ENCODE results near the gene RPL27.

DNA sequence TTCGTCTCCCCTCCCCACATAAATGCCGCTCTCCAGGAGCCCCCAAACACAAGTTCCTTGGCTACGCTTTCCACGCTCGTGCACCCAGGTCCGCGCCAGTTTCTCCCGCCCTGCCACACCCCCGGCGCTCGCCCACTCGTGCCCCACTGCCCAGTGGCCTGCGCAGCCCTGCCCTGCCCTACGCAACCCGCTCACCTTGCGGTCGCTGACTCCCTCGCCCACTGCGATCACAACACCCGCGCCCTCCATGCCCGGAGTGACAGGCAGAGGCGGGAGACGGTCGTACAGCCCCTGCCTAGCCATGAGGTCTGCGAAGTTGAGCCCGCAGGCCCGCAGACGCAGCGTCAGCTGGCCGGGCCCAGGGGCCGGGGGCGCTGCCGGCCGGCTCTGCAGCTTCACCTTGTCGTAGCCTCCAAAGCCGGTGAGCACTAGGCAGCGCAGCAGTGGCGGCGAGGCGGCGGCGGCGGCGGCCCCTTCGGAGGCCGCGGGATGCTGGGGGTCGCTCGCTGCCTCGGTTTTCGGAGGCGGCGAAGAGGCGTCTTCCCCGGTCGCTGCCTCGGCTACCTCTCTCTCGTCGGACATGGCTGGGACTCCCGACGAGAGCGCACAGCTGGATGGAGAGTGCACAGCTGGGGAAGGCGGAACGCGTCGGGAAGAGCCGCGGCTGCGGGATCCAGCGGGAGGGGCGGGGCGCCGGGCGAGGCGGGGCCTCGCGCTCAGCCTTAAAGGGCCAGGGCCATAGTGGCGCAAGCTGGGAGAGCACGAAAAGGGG is 23.7 kb downstream of the RPL27 start, which contains the start of gene VAT1:
- TF ChIP-seq, protein P1, sequence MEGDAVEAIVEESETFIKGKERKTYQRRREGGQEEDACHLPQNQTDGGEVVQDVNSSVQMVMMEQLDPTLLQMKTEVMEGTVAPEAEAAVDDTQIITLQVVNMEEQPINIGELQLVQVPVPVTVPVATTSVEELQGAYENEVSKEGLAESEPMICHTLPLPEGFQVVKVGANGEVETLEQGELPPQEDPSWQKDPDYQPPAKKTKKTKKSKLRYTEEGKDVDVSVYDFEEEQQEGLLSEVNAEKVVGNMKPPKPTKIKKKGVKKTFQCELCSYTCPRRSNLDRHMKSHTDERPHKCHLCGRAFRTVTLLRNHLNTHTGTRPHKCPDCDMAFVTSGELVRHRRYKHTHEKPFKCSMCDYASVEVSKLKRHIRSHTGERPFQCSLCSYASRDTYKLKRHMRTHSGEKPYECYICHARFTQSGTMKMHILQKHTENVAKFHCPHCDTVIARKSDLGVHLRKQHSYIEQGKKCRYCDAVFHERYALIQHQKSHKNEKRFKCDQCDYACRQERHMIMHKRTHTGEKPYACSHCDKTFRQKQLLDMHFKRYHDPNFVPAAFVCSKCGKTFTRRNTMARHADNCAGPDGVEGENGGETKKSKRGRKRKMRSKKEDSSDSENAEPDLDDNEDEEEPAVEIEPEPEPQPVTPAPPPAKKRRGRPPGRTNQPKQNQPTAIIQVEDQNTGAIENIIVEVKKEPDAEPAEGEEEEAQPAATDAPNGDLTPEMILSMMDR (IDR thresholded peaks at IDR 0.05), result no peak
- TF ChIP-seq POLR2A (IDR thresholded peaks at IDR 0.05) (no peak), POLR2AphosphoS5 (IDR thresholded peaks at IDR 0.05) (peak in 2 of 3 donors; percentile 25 to 82)

Measured in breast epithelium (tissue), 3 donors.